GM12864 (cell line): ENCODE measurements around the gene NHEJ1.

Experiments used
- DNase-seq: peaks from one replicate; pipeline ENCODE4 v3.0.0-alpha.2; 2011; ENCODE audit warnings: low read depth
- H3K4me3 ChIP-seq: 2 replicates; pipeline ENCODE4 v1.5.1; 2011; ENCODE audit warnings: mild to moderate bottlenecking, low read depth, low read length, control low read depth
- CTCF ChIP-seq: IDR thresholded peaks from 2 replicates; pipeline ENCODE4 v1.5.1; 2011; ENCODE audit warnings: low read depth, mild to moderate bottlenecking, moderate library complexity, low read length, control low read depth, inconsistent platforms; ENCODE audit errors: missing control alignments

Gene NHEJ1

GRCh38 chr2:219065484-219065883 is 95.1 kb downstream of the NHEJ1 start:
- no peak for TF ChIP-seq CTCF
- no peak for DNase-seq
- no peak overlapping the region for H3K4me3 ChIP-seq

- H3K4me3 ChIP-seq = no peak overlapping the region
- no peak for DNase-seq
- TF ChIP-seq CTCF = no peak
These were observed 98.5 kb downstream of the NHEJ1 start for GRCh38 chr2:219062081-219062480.

GRCh38 chr2:219060821-219061791 is 99.5 kb downstream of the NHEJ1 start, which contains the start of gene IHH:
TSS of gene IHH (minus strand) at chr2:219060921. CDS start at chr2:219060467, 454 bp downstream.
- no peak for TF ChIP-seq CTCF
- H3K4me3 ChIP-seq = no peak within 1 kb of the TSS
- DNase-seq = no peak

- H3K4me3 ChIP-seq = no peak overlapping the region
- no peak for TF ChIP-seq CTCF
- no peak for DNase-seq
These were observed 100.6 kb downstream of the NHEJ1 start for GRCh38 chr2:219059725-219060682.

- no peak for TF ChIP-seq CTCF
- H3K4me3 ChIP-seq = no peak overlapping the region
- DNase-seq = no peak
These were observed 101.3 kb downstream of the NHEJ1 start for GRCh38 chr2:219059375-219059724.

GRCh38 chr2:219058541-219059374 is 101.9 kb downstream of the NHEJ1 start:
- DNase-seq = no peak

More at GRCh38 chr2:219058541-219059374, 101.9 kb downstream of the NHEJ1 start:
- H3K4me3 ChIP-seq = no peak overlapping the region
- TF ChIP-seq CTCF = no peak
